Chondrocyte (in vitro differentiated cells): ENCODE results near the gene TRIM14. TPM values are rescaled to one million over a fixed set of nuclear protein-coding genes. Genes with fewer than 3 reads are reported as not detected.

Experiments used
- DNase-seq: peaks from one replicate; pipeline ENCODE4 v3.0.0; 2021; ENCODE audit warnings: mixed read lengths, low spot score
- H3K27ac Mint-ChIP-seq: one replicate; pipeline ENCODE4 v1.8.0; 2021; ENCODE audit warnings: mild to moderate bottlenecking, moderate library complexity, mixed read lengths; ENCODE audit not compliant: unreplicated experiment
- H3K27me3 Mint-ChIP-seq: 2 replicates; pipeline ENCODE4 v1.8.0; 2021; ENCODE audit warnings: low read depth, mixed read lengths
- H3K36me3 Mint-ChIP-seq: 2 replicates; pipeline ENCODE4 v1.8.0; 2021; ENCODE audit warnings: low read depth, mixed read lengths
- H3K4me1 Mint-ChIP-seq: 2 replicates; pipeline ENCODE4 v1.8.0; 2021; ENCODE audit warnings: low read depth, mild to moderate bottlenecking, mixed read lengths
- H3K4me3 Mint-ChIP-seq: one replicate; pipeline ENCODE4 v1.8.0; 2021; ENCODE audit warnings: mild to moderate bottlenecking, moderate library complexity, mixed read lengths; ENCODE audit not compliant: unreplicated experiment
- H3K9me3 Mint-ChIP-seq: 2 replicates; pipeline ENCODE4 v1.8.0; 2021; ENCODE audit warnings: low read depth, mixed read lengths
- CTCF ChIP-seq: fragments of 200-600 bp; sonication (generic); IDR thresholded peaks from 2 replicates; pipeline ENCODE4 v1.5.0; 2021; ENCODE audit warnings: antibody characterized with exemption, mild to moderate bottlenecking, moderate library complexity
- total RNA-seq: library from RNA; stranded (reverse); gene quantifications from 3 replicates; pipeline ENCODE4 v1.2.1, GENCODE V29; 2021

The TRIM14 gene
- total RNA-seq, 1 donor from 2014 or later = 1.1 TPM

- TF ChIP-seq CTCF = no peak
- H3K4me1 Mint-ChIP-seq = no peaks in the 10 kb centered on the region
Observed at GRCh38 chr9:98105006-98105405, 14.0 kb downstream of the TRIM14 start.

GRCh38 chr9:98104445-98104881 is 14.6 kb downstream of the TRIM14 start:
- DNase-seq = no peak
- H3K27ac Mint-ChIP-seq = no peak overlapping the region
- H3K4me1 Mint-ChIP-seq = no peaks in the 10 kb centered on the region
- no peaks in the 10 kb centered on the region for H3K27me3 Mint-ChIP-seq
- no peak for TF ChIP-seq CTCF
- no peak overlapping the region for H3K4me3 Mint-ChIP-seq
- H3K9me3 Mint-ChIP-seq = peaks cover 6% of the 10 kb centered on the region
- no peaks in the 10 kb centered on the region for H3K36me3 Mint-ChIP-seq

More at GRCh38 chr9:98105006-98105405, 14.0 kb downstream of the TRIM14 start:
- Mint-ChIP-seq H3K27ac (no peak overlapping the region), H3K36me3 (no peaks in the 10 kb centered on the region), H3K4me3 (no peak overlapping the region), H3K27me3 (no peaks in the 10 kb centered on the region), H3K9me3 (peaks cover 6% of the 10 kb centered on the region)
- DNase-seq = no peak

- no peaks in the 10 kb centered on the region for H3K36me3 Mint-ChIP-seq
- peaks cover 6% of the 10 kb centered on the region for H3K9me3 Mint-ChIP-seq
- H3K4me3 Mint-ChIP-seq = no peak overlapping the region
- no peaks in the 10 kb centered on the region for H3K27me3 Mint-ChIP-seq
- no peak overlapping the region for H3K27ac Mint-ChIP-seq
- TF ChIP-seq CTCF = no peak
- H3K4me1 Mint-ChIP-seq = no peaks in the 10 kb centered on the region
- DNase-seq = no peak
Observed at GRCh38 chr9:98101868-98102273, 17.2 kb downstream of the TRIM14 start.

GRCh38 chr9:98101416-98101815 is 17.6 kb downstream of the TRIM14 start:
- Mint-ChIP-seq H3K4me1 (no peaks in the 10 kb centered on the region), H3K27me3 (no peaks in the 10 kb centered on the region), H3K4me3 (no peak overlapping the region), H3K27ac (no peak overlapping the region), H3K9me3 (peaks cover 5% of the 10 kb centered on the region), H3K36me3 (no peaks in the 10 kb centered on the region)
- no peak for DNase-seq
- no peak for TF ChIP-seq CTCF

- no peaks in the 10 kb centered on the region for H3K9me3 Mint-ChIP-seq
- H3K4me3 Mint-ChIP-seq = no peak overlapping the region
- no peak for DNase-seq
- no peaks in the 10 kb centered on the region for H3K36me3 Mint-ChIP-seq
- H3K27me3 Mint-ChIP-seq = no peaks in the 10 kb centered on the region
- H3K27ac Mint-ChIP-seq = no peak overlapping the region
- TF ChIP-seq CTCF = no peak
- no peaks in the 10 kb centered on the region for H3K4me1 Mint-ChIP-seq
Observed at GRCh38 chr9:98100456-98100855, 18.6 kb downstream of the TRIM14 start.
